Measurements from ENCODE around the gene TAS2R60. TPM values are rescaled to one million over a fixed set of nuclear protein-coding genes. Genes with fewer than 3 reads are reported as not detected.
"Not testable (repeated sequence)": the region's sequence is repeated elsewhere in the genome, so short reads cannot be mapped to it uniquely, and the experiment has no call there.

The TAS2R60 gene
- total RNA-seq, 1 donor: 1.7 TPM

DNA sequence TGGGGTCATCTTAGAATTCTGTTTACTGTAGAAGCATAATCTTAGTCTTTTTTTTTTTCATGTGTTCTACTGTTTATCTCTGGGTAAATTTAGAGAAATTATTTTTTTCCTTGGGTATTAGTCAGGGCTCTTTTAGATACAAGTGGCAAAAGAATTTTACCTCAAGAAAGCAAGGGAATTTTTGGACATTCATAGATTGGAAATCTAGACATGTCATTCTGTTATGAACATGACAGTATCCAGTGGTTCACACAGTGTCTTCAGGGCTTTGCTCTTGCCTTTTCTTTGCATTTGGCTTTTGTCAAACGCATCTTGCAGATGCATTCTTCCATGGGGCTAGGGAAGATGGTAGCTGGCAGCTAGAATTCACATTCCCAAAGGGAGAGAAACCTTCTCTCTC is 20.7 kb downstream of the TAS2R60 start:
- Histone ChIP-seq H3K4me3 (ENCODE audit: low read length) (no peak overlapping the region), H3K4me1 (ENCODE audit: insufficient read depth, low read length) (peaks cover 12% of the 10 kb centered on the region), H3K9me3 (ENCODE audit: low read depth, low read length) (no peaks in the 10 kb centered on the region), H3K27me3 (ENCODE audit: insufficient read depth, low read length) (no peaks in the 10 kb centered on the region)

DNA sequence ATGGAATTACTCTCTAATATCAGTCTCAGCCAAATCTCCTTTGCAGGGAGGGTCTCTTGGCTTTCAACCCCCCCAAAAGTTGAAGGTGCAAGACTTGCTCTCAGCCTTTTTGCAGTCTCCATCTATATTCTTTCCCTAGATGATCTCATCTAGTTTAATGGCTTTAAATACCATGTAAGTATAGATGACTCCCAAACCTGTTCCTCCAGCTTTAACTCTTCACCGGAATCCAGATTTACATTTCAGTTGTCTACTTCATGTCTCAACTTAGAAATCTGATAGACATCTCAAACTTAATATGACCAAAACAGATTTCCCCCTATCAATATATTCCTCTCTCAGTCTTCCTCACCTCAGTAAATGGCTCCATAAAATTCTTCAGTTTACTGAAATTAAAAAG is 24.5 kb downstream of the TAS2R60 start:
- no peaks in the 10 kb centered on the region for H3K27me3 ChIP-seq (ENCODE audit: insufficient read depth, low read length)
- H3K4me1 ChIP-seq (ENCODE audit: insufficient read depth, low read length): peaks cover 7% of the 10 kb centered on the region

DNA sequence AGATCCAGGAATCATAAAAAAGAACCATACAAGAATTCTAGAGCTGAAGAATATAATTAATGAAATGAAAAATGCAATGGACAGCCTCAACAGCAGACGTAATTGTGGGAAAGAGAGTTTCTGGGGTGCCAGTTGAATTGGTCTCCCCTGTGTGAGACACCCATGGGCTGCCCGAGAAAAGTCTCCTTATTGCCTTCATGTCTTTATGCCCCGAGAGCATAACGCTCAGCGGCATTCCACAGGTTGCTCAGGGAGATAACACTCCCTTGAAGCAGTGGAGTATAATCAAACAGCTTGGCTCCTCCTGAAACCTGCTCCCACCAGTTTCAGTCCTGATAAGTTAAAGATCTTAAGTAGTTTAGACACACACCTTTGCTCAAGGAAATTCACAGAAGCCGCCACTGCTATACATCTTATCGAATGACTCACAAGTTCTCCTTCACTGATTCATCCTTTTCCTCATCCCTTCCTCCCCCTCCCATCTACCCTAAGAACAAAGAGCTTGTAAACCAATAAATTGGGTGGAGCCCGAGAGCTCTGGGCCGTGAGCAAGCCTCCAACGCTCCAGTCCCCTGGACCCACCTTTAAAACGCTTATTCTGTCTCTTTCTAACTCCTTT is 28.9 kb downstream of the TAS2R60 start:
- not testable (repeated sequence) for H3K9me3 ChIP-seq (ENCODE audit: low read depth, low read length); H3K27me3 ChIP-seq (ENCODE audit: insufficient read depth, low read length); H3K4me1 ChIP-seq (ENCODE audit: insufficient read depth, low read length); H3K4me3 ChIP-seq (ENCODE audit: low read length)

More for the DNA sequence above, 24.5 kb downstream of the TAS2R60 start:
- no peak overlapping the region for H3K4me3 ChIP-seq (ENCODE audit: low read length)
- no peaks in the 10 kb centered on the region for H3K9me3 ChIP-seq (ENCODE audit: low read depth, low read length)

DNA sequence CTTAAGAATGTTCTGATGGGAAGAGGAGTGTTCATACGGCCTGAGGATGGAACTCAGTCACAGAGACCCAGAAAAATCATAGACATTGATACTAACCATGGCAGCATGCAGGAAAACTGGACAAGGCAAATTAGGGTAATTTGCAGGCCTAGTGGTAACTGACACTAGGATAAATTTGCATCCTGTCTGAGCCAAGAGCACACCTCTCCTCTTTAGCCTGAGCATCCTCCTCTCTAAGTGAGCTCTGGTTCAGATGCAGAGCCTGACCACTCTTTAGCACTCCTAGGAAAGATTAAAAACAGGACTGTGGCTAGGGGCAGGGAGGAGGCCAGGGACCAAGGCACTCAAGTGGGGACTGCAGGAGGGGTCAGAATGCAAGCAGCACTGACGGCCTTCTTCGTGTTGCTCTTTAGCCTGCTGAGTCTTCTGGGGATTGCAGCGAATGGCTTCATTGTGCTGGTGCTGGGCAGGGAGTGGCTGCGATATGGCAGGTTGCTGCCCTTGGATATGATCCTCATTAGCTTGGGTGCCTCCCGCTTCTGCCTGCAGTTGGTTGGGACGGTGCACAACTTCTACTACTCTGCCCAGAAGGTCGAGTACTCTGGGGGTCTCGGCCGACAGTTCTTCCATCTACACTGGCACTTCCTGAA is 34.4 kb downstream of the TAS2R60 start, which contains the start of gene TAS2R41:
TSS of gene TAS2R41 (plus strand) at position 373 of the 650 bp plus-strand sequence. CDS start at position 373, 0 bp downstream.
- H3K4me3 ChIP-seq (ENCODE audit: low read length): no peak within 1 kb of the TSS
- no peaks in the 10 kb centered on the region for H3K27me3 ChIP-seq (ENCODE audit: insufficient read depth, low read length)
- H3K9me3 ChIP-seq (ENCODE audit: low read depth, low read length): no peaks in the 10 kb centered on the region
- H3K4me1 ChIP-seq (ENCODE audit: insufficient read depth, low read length): no peaks in the 10 kb centered on the region

DNA sequence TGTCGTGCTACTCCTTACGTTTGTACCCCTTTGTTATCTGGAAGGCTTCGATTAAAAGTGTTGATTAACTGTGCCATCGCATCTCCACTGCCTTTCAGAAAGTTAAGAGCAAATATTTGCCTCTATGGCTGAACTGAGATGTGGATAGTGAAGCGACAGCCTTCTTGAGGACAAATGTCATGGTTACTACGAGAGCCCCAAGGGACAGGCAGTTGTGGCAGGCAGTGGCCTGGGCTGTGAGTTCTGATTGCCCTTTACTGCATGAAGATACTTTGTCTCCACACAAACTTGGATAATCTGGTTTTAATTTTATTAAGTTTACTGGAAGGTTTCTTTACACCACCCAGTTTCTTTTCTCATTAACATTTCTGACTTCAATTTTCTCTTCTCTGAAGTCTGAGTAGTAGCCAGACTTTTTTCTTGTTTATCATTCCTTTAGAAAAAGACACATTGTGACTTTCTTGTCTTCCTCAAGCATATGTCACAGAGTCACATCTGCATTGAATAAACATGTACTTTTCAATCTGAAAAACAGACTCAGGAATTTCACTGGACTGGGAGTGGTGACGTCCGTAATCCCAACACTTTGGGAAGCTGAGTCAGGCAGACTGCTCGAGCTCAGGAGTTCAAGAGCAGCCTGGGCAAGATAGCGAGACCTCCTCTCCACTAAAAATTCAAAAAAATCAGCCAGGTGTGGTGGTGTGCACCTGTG is 36.0 kb downstream of the TAS2R60 start:
- no peaks in the 10 kb centered on the region for H3K27me3 ChIP-seq (ENCODE audit: insufficient read depth, low read length)
- peaks cover 3% of the 10 kb centered on the region for H3K4me1 ChIP-seq (ENCODE audit: insufficient read depth, low read length)
- H3K4me3 ChIP-seq (ENCODE audit: low read length): no peak overlapping the region
- H3K9me3 ChIP-seq (ENCODE audit: low read depth, low read length): no peaks in the 10 kb centered on the region

DNA sequence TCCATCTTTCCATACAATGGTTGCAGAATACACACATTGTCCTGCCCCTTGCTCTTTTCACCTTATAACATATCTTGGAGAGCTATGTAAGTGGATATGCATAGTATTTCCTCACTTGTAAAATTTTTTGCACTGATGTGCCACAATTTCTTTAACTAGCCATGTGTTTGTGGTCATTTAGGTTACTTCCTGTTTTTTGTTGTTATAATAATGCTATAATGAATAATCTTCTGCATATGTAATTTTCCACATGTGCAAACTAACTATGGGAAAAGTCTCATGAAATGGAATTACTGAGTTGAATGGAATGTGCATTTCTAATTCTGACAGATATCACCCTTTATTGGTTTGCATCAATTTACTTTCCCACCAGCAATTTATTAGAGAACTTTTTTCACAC is 37.2 kb downstream of the TAS2R60 start:
- H3K9me3 ChIP-seq (ENCODE audit: low read depth, low read length): no peaks in the 10 kb centered on the region
- H3K4me1 ChIP-seq (ENCODE audit: insufficient read depth, low read length): peaks cover 15% of the 10 kb centered on the region
- H3K27me3 ChIP-seq (ENCODE audit: insufficient read depth, low read length): no peaks in the 10 kb centered on the region
- no peak overlapping the region for H3K4me3 ChIP-seq (ENCODE audit: low read length)

DNA sequence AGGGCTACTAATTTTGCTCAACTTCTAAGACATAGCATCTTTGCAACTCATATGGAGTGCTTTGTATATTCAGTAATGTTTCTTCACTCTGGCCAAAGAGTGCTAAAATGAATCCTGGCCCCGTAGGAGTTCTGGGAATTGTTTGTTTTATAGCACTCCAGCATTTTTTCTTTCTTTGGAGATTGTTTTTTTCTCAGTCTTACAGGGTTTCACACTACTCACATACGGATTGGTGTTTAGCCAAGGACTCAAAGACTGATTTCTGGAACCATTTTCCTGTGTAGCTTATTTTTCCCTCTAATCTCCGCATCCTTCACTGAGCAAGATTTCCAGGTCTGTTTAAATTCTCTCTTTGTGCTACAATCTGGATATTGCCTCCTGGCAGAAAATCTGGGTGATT is 40.9 kb downstream of the TAS2R60 start:
- Histone ChIP-seq H3K4me3 (ENCODE audit: low read length) (no peak overlapping the region), H3K27me3 (ENCODE audit: insufficient read depth, low read length) (no peaks in the 10 kb centered on the region), H3K4me1 (ENCODE audit: insufficient read depth, low read length) (peaks cover 28% of the 10 kb centered on the region), H3K9me3 (ENCODE audit: low read depth, low read length) (no peaks in the 10 kb centered on the region)

DNA sequence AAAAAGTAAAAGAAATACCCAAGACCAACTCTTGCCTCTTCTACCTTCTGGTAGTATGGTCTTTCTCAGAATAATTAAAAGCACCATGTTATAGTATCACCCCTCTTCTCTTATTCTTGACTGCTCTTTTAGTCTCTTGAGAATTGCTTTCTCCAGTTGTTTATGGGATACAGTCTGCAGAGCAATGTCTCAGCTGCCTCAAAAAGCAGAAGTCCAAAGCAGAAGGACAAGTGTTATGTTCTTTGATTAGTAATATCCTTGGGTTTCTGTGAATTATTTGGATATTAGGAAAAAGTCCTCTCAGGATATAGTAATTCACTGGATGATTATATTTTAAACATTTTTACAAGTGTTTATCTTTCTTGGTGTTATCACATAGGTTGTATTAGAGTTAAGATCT is 41.8 kb downstream of the TAS2R60 start:
- Histone ChIP-seq H3K4me3 (ENCODE audit: low read length) (no peak overlapping the region), H3K9me3 (ENCODE audit: low read depth, low read length) (no peaks in the 10 kb centered on the region), H3K4me1 (ENCODE audit: insufficient read depth, low read length) (peaks cover 28% of the 10 kb centered on the region)

DNA sequence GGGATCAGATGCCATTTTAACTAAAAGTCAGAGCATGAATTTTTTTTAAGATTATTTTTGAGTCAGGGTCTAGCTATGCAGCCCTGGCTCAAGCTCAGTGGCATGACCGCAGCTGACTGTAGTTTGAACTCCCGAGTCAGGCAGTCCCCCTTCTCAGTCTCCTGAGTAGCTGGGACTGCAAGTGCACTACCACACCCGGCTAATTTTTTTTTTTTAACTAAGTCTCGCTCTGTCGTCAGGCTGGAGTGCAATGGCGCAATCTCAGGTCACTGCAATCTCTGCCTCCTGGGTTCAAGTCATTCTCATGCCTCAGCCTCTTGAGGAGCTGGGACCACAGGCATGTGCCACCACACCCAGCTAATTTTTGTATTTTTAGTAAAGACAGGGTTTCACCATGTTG is 42.2 kb downstream of the TAS2R60 start:
- Histone ChIP-seq H3K27me3 (ENCODE audit: insufficient read depth, low read length) (no peaks in the 10 kb centered on the region), H3K4me3 (ENCODE audit: low read length) (no peak overlapping the region), H3K9me3 (ENCODE audit: low read depth, low read length) (no peaks in the 10 kb centered on the region), H3K4me1 (ENCODE audit: insufficient read depth, low read length) (peaks cover 28% of the 10 kb centered on the region)

More for the DNA sequence above, 41.8 kb downstream of the TAS2R60 start:
- no peaks in the 10 kb centered on the region for H3K27me3 ChIP-seq (ENCODE audit: insufficient read depth, low read length)

DNA sequence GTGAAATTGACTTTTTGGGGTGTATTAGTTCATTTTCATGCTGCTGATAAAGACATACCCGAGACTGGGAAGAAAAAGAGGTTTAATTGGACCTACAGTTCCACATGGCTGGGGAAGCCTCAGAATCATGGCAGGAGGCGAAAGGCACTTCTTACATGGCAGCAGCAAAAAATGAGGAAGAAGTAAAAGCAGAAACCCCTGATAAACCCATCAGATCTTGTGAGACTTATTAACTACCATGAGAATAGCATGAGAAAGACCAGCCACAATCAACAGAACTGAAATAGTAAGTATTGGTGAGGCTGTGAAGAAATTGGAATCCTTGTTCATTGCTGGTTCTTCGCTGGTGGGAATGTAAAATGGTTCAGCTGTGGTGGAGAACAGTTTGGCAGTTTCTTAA is 43.0 kb downstream of the TAS2R60 start:
- H3K9me3 ChIP-seq (ENCODE audit: low read depth, low read length); H3K4me3 ChIP-seq (ENCODE audit: low read length); H3K27me3 ChIP-seq (ENCODE audit: insufficient read depth, low read length): not testable (repeated sequence)
- H3K4me1 ChIP-seq (ENCODE audit: insufficient read depth, low read length): peaks cover 28% of the 10 kb centered on the region

DNA sequence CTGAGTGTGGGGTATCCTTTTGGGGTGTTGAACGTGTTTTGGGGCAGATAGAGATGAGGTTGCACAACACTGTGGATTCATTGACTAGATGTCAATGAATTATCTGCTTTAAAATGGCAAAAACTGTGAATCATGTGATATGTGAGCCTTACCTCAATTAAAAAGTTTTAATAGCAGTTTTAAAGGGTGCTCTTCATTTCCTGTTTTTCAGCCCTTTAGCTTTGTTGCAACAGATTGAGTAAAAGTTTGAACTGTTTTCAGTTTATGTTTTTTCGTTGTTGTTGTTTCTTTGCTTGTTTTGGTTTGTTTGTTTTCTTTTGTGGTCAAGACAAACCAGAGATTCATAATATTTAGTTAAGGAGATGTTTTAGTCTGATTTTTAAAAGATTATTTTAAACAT is 43.8 kb downstream of the TAS2R60 start:
- Histone ChIP-seq H3K27me3 (ENCODE audit: insufficient read depth, low read length) (no peaks in the 10 kb centered on the region), H3K4me3 (ENCODE audit: low read length) (no peak overlapping the region), H3K9me3 (ENCODE audit: low read depth, low read length) (no peaks in the 10 kb centered on the region), H3K4me1 (ENCODE audit: insufficient read depth, low read length) (peaks cover 28% of the 10 kb centered on the region)

DNA sequence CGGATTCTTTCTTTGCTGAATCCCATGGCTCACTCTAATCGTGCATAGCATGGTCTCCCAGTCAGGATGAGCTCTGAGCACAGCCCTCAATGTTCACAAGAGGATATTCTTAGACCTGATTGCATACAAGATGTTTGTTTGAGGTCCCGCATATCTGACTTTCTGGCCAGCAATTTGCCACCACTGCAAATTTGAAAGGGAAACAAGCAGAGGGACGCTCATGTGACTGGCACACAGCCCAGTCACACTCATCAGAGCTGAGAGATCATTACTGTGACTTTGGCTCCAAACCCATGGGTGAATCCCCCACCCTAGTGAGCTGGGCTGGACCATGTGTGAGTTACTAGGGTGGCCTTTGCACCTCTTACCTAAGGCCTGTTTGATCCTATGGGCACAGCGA is 44.3 kb downstream of the TAS2R60 start:
- Histone ChIP-seq H3K9me3 (ENCODE audit: low read depth, low read length) (no peaks in the 10 kb centered on the region), H3K4me1 (ENCODE audit: insufficient read depth, low read length) (peaks cover 28% of the 10 kb centered on the region), H3K27me3 (ENCODE audit: insufficient read depth, low read length) (no peaks in the 10 kb centered on the region), H3K4me3 (ENCODE audit: low read length) (no peak overlapping the region)

DNA sequence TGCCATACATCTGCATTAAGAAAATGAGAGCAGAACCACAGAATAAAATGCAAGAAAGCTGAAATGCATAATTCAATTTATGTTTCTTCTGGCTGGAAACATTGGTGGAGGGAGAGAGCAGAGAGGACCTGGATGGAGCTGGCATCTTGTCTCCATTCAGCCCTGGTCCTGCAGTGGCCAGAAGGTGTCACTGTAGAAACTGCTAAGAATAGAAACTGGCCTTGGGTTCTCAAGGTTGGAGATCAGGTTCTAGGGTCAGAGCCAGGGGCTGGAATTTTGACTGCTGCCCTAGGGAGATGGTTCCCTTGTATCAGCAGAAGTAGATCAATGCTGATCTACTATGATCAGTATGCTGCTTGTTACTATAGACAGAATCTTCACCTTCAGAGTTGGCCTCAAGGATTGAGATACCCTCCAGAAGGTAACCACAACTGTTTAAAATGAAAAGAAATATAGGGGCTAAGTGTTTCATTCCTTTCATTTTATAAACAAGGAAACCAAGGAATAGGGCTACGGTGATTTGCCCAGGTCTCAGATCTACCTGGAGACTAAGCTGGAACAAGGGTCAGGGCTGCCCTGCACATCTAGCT is 47.6 kb downstream of the TAS2R60 start:
- H3K9me3 ChIP-seq (ENCODE audit: low read depth, low read length): no peaks in the 10 kb centered on the region
- no peaks in the 10 kb centered on the region for H3K27me3 ChIP-seq (ENCODE audit: insufficient read depth, low read length)
- H3K4me3 ChIP-seq (ENCODE audit: low read length): no peak overlapping the region
- peaks cover 12% of the 10 kb centered on the region for H3K4me1 ChIP-seq (ENCODE audit: insufficient read depth, low read length)

DNA sequence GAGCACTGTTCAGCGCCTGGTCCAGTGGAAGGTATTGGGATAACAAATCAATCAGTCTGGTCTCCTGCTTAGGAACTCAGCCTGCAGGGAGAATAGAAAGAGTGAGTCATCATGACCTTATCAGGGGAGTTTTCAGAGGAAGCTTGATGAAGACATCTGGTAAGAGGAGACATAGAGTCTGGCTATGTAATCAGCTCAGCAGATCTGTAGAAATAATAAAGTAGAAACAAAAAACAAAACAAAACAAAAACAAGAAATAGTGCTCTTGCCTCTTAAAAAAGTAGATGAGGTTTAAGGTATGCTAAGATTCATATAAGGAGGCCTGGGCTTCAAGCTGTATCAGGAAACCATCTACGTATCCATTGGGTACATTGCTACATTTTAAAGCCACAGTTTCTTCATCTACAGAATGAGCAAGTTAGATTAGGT is 48.8 kb downstream of the TAS2R60 start:
- Histone ChIP-seq H3K4me1 (ENCODE audit: insufficient read depth, low read length) (peaks cover 14% of the 10 kb centered on the region), H3K9me3 (ENCODE audit: low read depth, low read length) (no peaks in the 10 kb centered on the region), H3K27me3 (ENCODE audit: insufficient read depth, low read length) (no peaks in the 10 kb centered on the region), H3K4me3 (ENCODE audit: low read length) (no peak overlapping the region)
